IgD-negative memory B cell (primary cell): ENCODE data around the gene MAPRE2. TPM values are rescaled to one million over a fixed set of nuclear protein-coding genes. Genes with fewer than 3 reads are reported as not detected.

ENCODE experiments used
- H3K27ac Mint-ChIP-seq, 3 donors: one replicate each; pipeline ENCODE4 v1.8.0; 2020 to 2022; ENCODE audit warnings: mild to moderate bottlenecking in 3 of 3, mixed read lengths in 3 of 3, moderate library complexity in 1 of 3
- H3K27me3 Mint-ChIP-seq: one replicate; pipeline ENCODE4 v1.8.0; 2021; ENCODE audit warnings: mixed read lengths
- H3K36me3 Mint-ChIP-seq: one replicate; pipeline ENCODE4 v1.8.0; 2020; ENCODE audit warnings: mild to moderate bottlenecking, mixed read lengths
- H3K4me1 Mint-ChIP-seq, 3 donors: one replicate each; pipeline ENCODE4 v1.8.0; 2020 to 2022; ENCODE audit warnings: mixed read lengths in 3 of 3, mild to moderate bottlenecking in 1 of 3
- H3K4me3 Mint-ChIP-seq, 4 donors: one replicate each; pipeline ENCODE4 v1.8.0; 2020 to 2022; ENCODE audit warnings: mild to moderate bottlenecking in 4 of 4, mixed read lengths in 4 of 4, moderate library complexity in 3 of 4
- H3K9me3 Mint-ChIP-seq, 3 donors: one replicate each; pipeline ENCODE4 v1.8.0; 2020 to 2021; ENCODE audit warnings: mixed read lengths in 3 of 3, mild to moderate bottlenecking in 1 of 3
- polyA plus RNA-seq: library from polyadenylated mRNA; unstranded; fragments of 300-500 nt; fragmentation: Illumina TruSeq; gene quantifications from one replicate; pipeline ENCODE4 v1.2.3, GENCODE V29; 2021

Gene MAPRE2
- 63.3 TPM for polyA plus RNA-seq

- Mint-ChIP-seq H3K36me3 (no peaks in the 10 kb centered on the region), H3K27me3 (no peaks in the 10 kb centered on the region), H3K27ac (peak within 1 kb of the TSS; percentile 95 to 99 (median 99)), H3K9me3 (no peaks in the 10 kb centered on the region), H3K4me1 (peaks cover 54 to 76% (median 54%) of the 10 kb centered on the region in 3 donors), H3K4me3 (peak within 1 kb of the TSS; percentile 90 to 98 (median 97))
These were observed at the start of gene MAPRE2 for GRCh38 chr18:35040988-35041814. Gene MAPRE2, plus strand, starts transcription at chr18:35041413. Its CDS starts 127 bp downstream, at chr18:35041540.

GRCh38 chr18:34991561-34991960, 49.7 kb upstream of the MAPRE2 start:
- H3K9me3 Mint-ChIP-seq, result no peaks in the 10 kb centered on the region
- H3K4me1 Mint-ChIP-seq, result no peaks in the 10 kb centered on the region
- H3K4me3 Mint-ChIP-seq, result no peak overlapping the region
- no peak overlapping the region for H3K27ac Mint-ChIP-seq
- H3K36me3 Mint-ChIP-seq, result no peaks in the 10 kb centered on the region
- H3K27me3 Mint-ChIP-seq, result peaks cover 12% of the 10 kb centered on the region

GRCh38 chr18:34993289-34993688, 47.9 kb upstream of the MAPRE2 start:
- H3K27me3 Mint-ChIP-seq, result peaks cover 14% of the 10 kb centered on the region
- no peak overlapping the region for H3K4me3 Mint-ChIP-seq
- no peaks in the 10 kb centered on the region for H3K36me3 Mint-ChIP-seq
- no peaks in the 10 kb centered on the region for H3K4me1 Mint-ChIP-seq
- H3K27ac Mint-ChIP-seq, result no peak overlapping the region
- no peaks in the 10 kb centered on the region for H3K9me3 Mint-ChIP-seq

- Mint-ChIP-seq H3K4me1 (no peaks in the 10 kb centered on the region), H3K9me3 (no peaks in the 10 kb centered on the region), H3K36me3 (no peaks in the 10 kb centered on the region), H3K4me3 (no peak overlapping the region), H3K27me3 (peaks cover 6% of the 10 kb centered on the region), H3K27ac (no peak overlapping the region)
These were observed 45.5 kb upstream of the MAPRE2 start for GRCh38 chr18:34995746-34996145.

- Mint-ChIP-seq H3K36me3 (no peaks in the 10 kb centered on the region), H3K4me3 (no peak overlapping the region), H3K9me3 (no peaks in the 10 kb centered on the region), H3K27ac (no peak overlapping the region), H3K4me1 (no peaks in the 10 kb centered on the region), H3K27me3 (peaks cover 4% of the 10 kb centered on the region)
These were observed 42.6 kb upstream of the MAPRE2 start for GRCh38 chr18:34998661-34999060.

- no peaks in the 10 kb centered on the region for H3K9me3 Mint-ChIP-seq
- H3K4me3 Mint-ChIP-seq, result no peak overlapping the region
- no peaks in the 10 kb centered on the region for H3K36me3 Mint-ChIP-seq
- H3K27me3 Mint-ChIP-seq, result peaks cover 4% of the 10 kb centered on the region
- H3K27ac Mint-ChIP-seq, result no peak overlapping the region
- H3K4me1 Mint-ChIP-seq, result no peaks in the 10 kb centered on the region
These were observed 41.4 kb upstream of the MAPRE2 start for GRCh38 chr18:34999756-35000289.

GRCh38 chr18:35000457-35000856, 40.8 kb upstream of the MAPRE2 start:
- Mint-ChIP-seq H3K9me3 (no peaks in the 10 kb centered on the region), H3K4me3 (no peak overlapping the region), H3K36me3 (no peaks in the 10 kb centered on the region), H3K27ac (no peak overlapping the region), H3K27me3 (peaks cover 4% of the 10 kb centered on the region), H3K4me1 (no peaks in the 10 kb centered on the region)

- no peak overlapping the region for H3K4me3 Mint-ChIP-seq
These were observed 39.1 kb upstream of the MAPRE2 start for GRCh38 chr18:35002120-35002519.

GRCh38 chr18:35005963-35006577, 35.1 kb upstream of the MAPRE2 start:
- no peak overlapping the region for H3K4me3 Mint-ChIP-seq

More at GRCh38 chr18:35002120-35002519, 39.1 kb upstream of the MAPRE2 start:
- Mint-ChIP-seq H3K27ac (no peak overlapping the region), H3K27me3 (peaks cover 3% of the 10 kb centered on the region), H3K4me1 (no peaks in the 10 kb centered on the region), H3K9me3 (no peaks in the 10 kb centered on the region), H3K36me3 (no peaks in the 10 kb centered on the region)

GRCh38 chr18:35010156-35010555, 31.1 kb upstream of the MAPRE2 start:
- Mint-ChIP-seq H3K27me3 (no peaks in the 10 kb centered on the region), H3K4me1 (no peaks in the 10 kb centered on the region), H3K9me3 (no peaks in the 10 kb centered on the region), H3K36me3 (no peaks in the 10 kb centered on the region), H3K27ac (no peak overlapping the region), H3K4me3 (no peak overlapping the region)

More at GRCh38 chr18:35005963-35006577, 35.1 kb upstream of the MAPRE2 start:
- Mint-ChIP-seq H3K4me1 (no peaks in the 10 kb centered on the region), H3K9me3 (no peaks in the 10 kb centered on the region), H3K27ac (no peak overlapping the region), H3K36me3 (no peaks in the 10 kb centered on the region), H3K27me3 (peaks cover 2% of the 10 kb centered on the region)

- H3K27ac Mint-ChIP-seq, result no peak overlapping the region
- H3K4me3 Mint-ChIP-seq, result no peak overlapping the region
- no peaks in the 10 kb centered on the region for H3K4me1 Mint-ChIP-seq
- no peaks in the 10 kb centered on the region for H3K27me3 Mint-ChIP-seq
- no peaks in the 10 kb centered on the region for H3K36me3 Mint-ChIP-seq
- H3K9me3 Mint-ChIP-seq, result no peaks in the 10 kb centered on the region
These were observed 30.2 kb upstream of the MAPRE2 start for GRCh38 chr18:35010993-35011392.

- peaks cover 5% of the 10 kb centered on the region for H3K27me3 Mint-ChIP-seq
- no peaks in the 10 kb centered on the region for H3K4me1 Mint-ChIP-seq
- no peaks in the 10 kb centered on the region for H3K9me3 Mint-ChIP-seq
- peaks cover 2% of the 10 kb centered on the region for H3K36me3 Mint-ChIP-seq
- H3K27ac Mint-ChIP-seq, result no peak overlapping the region
- H3K4me3 Mint-ChIP-seq, result no peak overlapping the region
These were observed 21.3 kb upstream of the MAPRE2 start for GRCh38 chr18:35019933-35020332.

- H3K27ac Mint-ChIP-seq, result no peak overlapping the region
- peaks cover 0 to 7% (median 5%) of the 10 kb centered on the region in 3 donors for H3K4me1 Mint-ChIP-seq
- H3K9me3 Mint-ChIP-seq, result no peaks in the 10 kb centered on the region
- H3K36me3 Mint-ChIP-seq, result no peaks in the 10 kb centered on the region
- no peak overlapping the region for H3K4me3 Mint-ChIP-seq
- peaks cover 5% of the 10 kb centered on the region for H3K27me3 Mint-ChIP-seq
These were observed 18.7 kb upstream of the MAPRE2 start for GRCh38 chr18:35022426-35023001.

GRCh38 chr18:35024196-35024595, 17.0 kb upstream of the MAPRE2 start:
- Mint-ChIP-seq H3K4me3 (no peak overlapping the region), H3K4me1 (peaks cover 3 to 8% (median 6%) of the 10 kb centered on the region in 3 donors), H3K27me3 (peaks cover 5% of the 10 kb centered on the region), H3K27ac (no peak overlapping the region), H3K9me3 (no peaks in the 10 kb centered on the region), H3K36me3 (no peaks in the 10 kb centered on the region)

GRCh38 chr18:35024965-35025364, 16.2 kb upstream of the MAPRE2 start:
- H3K27ac Mint-ChIP-seq, result no peak overlapping the region
- H3K4me3 Mint-ChIP-seq, result no peak overlapping the region
- H3K27me3 Mint-ChIP-seq, result peaks cover 5% of the 10 kb centered on the region
- no peaks in the 10 kb centered on the region for H3K9me3 Mint-ChIP-seq
- H3K4me1 Mint-ChIP-seq, result peaks cover 11 to 16% (median 11%) of the 10 kb centered on the region in 3 donors
- no peaks in the 10 kb centered on the region for H3K36me3 Mint-ChIP-seq
